DMS 273 (cell line): ENCODE data around the gene MMP28.

ENCODE experiments used
- DNase-seq: peaks from one replicate; lab custom pipeline; 2025; ENCODE audit not compliant: unreplicated experiment; lab: John Stamatoyannopoulos, UW

The MMP28 gene

GRCh38 chr17:35728551-35728950 lies 66.9 kb downstream of the MMP28 start:
- DNase-seq = no peak

GRCh38 chr17:35727635-35728034 lies 67.8 kb downstream of the MMP28 start:
- DNase-seq = no peak

GRCh38 chr17:35726953-35727460 lies 68.4 kb downstream of the MMP28 start:
- peak; percentile 80 for DNase-seq

GRCh38 chr17:35726127-35726952 lies 69.1 kb downstream of the MMP28 start:
- DNase-seq = peak; percentile 85

- no peak for DNase-seq
Measured at GRCh38 chr17:35725802-35726126, 69.7 kb downstream of the MMP28 start.

DNA sequence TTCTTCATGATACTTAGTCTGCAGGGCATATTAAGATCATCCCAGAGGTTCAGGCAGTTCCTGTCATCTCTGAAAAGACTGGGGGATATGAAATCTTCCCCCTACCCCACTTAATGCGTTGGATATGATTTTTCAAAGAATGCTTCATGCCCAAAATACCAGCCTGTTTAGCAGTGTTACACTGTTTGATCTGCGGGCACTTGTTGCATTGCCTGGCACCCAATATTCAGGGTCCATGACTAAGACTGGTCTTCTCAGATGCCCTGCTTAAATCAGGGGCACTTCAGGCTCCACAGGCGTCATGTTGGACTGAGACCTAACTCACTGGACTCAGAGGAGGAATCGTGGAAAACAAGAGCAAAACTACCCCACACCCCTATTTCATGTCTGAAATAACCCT lies 70.4 kb downstream of the MMP28 start:
- no peak for DNase-seq

DNA sequence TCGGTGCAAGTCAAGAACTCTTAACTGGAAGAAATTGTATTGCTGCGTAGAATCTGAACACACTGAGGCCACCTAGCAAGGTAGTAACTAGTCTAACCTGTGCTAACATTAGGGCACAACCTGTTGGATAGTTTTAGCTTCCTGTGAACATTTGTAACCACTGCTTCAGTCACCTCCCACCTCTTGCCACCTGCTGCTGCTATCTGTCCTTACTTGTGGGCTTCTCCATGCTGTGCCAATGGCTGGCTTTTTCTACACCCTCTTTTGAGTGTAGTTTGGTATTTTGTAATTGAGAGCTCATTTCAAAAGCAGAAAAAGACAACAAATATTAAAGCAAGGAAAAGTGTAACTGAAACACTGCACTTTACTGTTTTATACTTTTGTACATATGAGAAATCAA lies 71.7 kb downstream of the MMP28 start:
- DNase-seq = no peak

DNA sequence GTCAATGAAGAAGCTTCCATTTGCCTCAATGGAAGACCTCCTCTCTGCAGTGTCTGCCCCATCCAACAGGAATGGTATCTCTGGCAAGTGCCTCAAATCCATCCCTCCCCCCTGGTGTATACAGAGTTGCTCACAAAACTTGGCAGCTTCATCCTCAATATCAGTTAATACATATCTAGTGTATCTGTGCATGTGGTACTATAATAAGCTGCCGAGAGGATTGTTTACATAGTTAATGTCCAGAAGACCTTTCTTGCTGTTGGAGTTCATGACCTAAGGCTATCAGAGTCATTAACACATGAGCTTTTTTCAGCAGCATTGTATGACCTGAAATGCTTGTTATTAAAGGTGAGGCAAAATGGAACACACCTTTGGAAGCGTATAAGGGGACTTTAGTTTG lies 78.0 kb downstream of the MMP28 start:
- DNase-seq = no peak

DNA sequence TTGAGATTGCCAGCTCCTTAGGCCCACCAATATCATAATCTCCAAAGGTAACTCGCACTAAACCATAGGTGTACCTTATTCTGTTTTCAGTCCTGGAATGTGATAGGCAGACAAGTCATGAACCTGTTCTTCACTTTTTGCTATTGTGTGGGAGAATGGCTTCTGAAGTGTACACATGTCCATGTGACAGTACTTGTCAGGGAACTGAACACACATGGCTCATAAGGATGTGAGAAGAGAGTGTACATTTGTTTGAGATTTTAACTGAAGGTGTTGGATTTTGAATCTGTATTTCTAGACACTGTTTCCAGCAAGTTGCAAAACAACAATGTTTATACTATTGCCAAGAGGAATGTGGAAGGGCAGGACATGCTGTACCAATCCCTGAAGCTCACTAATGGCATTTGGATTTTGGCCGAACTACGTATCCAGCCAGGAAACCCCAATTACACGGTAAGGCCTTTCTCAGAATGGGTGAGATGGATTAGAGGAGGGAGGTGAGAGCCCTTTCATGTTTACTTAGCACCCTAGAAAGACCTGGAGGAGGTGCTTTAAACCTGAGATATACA lies 78.5 kb downstream of the MMP28 start:
- no peak for DNase-seq

DNA sequence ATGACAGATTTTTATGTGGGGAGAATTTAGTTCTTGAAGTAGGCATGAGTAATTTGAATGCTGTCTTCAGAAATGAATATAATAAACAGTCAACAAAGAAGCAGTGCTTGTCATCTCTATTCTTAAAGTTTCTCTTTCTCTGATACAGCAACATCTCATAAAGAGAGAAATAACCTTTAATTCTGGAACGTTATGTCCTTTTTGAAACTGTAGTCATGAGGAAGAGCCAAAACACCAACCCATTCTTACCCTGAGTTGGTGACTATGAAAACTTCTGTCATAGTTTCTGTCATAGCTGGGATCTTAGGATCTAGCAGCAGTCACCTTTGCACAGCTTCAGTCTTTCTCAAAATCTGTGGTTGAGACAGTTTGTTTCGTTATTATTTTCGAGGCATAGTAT lies 79.3 kb downstream of the MMP28 start:
- DNase-seq = no peak
